COLO829 (cell line): Measurements from ENCODE around the gene NDUFA5.

ENCODE experiments used
- DNase-seq: peaks from one replicate; pipeline ENCODE4 v3.0.0; 2012; ENCODE audit warnings: low spot score

The NDUFA5 gene

DNA sequence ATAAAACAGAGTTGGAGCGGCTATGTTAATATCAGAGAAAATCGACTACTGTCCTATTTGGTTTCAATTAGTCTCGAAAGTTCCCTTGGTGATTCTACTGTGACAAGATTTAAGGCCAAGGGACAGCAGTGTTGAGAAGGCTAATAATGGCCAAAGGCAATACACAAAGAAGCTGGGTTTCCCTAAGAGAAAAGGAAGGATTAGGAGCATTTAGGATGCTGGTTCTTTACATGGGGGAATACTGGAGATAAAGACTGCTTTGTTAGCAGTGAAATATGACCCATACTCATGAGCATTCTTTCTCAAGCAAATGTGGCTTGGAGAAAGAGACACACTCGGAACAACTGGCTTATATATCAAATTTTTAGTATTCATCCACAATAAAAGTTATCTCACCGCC lies 55.4 kb downstream of the NDUFA5 start:
- DNase-seq, result peak; percentile 89

DNA sequence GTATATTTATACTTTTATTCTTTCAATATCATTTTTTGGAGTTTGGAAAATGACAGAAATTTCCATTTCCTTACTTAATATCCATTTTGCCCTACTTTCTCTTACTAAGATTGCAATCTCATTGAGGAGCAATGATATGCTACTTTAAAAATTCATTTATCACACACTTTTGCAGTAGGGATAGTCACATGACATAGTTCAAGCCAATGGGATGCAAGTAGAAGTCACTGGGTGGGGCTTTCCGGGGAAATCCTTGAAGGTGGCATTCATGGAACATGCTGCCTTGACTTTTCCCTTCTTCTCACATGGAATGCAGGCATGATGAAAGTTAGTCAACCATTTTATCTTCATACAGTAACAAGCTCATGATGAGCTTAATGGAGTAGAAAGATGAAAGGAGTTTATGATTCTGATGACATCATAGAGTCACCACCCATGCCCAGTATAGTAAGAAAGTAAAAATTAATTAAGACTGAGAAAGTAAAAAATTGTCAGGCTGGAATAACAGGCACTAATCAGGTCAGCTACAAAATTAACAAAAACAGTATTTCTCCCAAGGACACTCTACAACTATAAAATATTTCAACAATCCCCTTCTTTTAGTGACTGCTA lies 56.6 kb downstream of the NDUFA5 start:
- DNase-seq, result no peak

DNA sequence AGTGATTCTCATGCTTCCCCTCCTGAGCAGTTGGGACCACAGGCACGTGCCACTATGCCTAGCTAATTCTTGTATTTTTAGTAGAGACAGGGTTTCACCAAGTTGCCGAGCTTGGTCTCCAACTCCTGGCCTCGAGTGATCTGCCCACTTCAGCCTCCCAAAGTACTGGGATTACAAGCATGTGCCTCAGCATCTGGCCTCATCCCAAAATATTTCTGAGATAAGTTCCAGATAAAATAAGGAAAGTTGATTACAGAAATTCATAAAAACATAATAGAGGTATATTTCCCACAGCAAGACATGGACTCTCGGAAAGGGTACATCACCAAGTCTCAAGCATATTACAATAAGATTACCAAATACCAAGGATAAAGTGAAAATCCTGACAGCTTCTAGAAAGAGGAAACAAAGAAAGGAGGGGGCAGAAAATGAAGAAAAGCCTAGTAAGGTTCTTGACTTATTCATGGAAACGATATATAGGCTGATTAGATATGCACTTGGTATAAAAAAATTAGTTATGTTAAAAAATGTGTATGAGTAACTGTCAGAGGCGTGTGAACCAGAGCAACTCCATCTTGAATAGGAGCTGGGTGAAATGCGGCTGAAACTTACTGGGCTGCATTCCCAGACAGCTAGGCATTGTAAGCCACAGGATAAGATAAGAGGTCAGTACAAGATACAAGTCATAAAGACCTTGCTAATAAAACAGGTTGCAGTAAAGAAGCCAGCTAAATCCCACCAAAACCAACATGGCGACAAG lies 58.2 kb downstream of the NDUFA5 start:
- DNase-seq, result no peak

DNA sequence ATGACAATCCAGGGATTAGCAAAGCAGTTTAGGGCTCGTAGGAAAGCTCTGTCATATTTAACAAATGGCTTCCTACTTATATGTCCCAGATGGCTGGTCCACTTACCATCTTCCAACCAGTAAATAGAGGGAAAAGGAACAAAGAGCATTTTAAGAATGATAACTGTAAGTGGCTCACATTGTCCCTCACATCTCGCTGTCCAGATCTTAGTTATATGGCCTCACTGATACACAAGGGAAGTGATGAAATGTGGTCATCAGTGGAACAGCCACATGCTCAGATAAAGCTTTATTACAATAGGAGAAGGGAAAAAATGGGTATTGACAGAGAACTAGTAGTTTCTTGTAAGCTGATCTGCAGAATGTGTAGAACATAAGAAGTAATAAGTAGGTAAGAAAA lies 59.0 kb downstream of the NDUFA5 start:
- no peak for DNase-seq

DNA sequence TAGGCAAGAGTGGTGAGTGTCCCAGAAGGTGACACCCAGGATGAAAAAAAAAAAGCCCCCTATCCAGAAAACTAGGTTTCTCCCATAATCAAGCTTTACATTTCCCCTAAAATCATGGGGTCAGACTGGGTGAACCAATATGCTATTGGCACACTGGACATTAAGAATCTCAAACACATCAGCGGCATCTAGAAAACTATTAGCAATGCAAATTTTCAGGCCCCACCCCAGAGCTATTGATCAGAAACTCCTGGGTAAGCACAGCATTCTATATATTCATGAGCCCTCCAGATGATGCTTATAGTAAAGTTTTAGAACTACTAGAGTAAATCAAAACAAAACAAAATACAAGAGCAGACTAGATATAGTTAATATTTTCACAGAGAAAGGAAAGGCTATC lies 59.6 kb downstream of the NDUFA5 start:
- DNase-seq, result no peak

DNA sequence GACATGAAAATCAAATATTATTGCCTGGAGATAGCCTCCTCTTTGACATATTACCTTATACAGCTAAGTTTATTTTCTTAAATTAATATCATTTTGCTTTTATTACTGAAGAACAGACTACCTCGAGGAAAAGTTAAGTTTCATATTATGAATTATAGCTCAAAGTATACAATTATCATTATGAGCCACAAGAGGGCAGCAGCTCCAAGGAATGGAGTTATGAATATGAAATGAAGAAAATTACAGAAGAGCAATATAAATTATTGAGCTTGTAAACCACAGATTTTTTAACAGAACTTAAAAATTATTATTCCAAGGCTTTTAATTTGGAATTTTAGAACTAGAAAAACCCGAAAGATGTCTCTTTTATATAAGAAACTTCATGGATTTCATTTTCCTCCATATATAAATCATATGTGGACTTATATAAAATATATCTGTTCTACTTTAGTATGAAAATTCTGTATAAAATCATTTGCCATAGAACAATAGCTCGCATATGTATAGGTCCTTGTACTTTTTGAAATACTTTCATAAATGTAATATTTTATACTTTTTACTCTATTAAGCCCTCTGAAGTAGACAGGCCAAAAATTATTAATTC lies 63.3 kb downstream of the NDUFA5 start:
- DNase-seq, result peak; percentile 54

DNA sequence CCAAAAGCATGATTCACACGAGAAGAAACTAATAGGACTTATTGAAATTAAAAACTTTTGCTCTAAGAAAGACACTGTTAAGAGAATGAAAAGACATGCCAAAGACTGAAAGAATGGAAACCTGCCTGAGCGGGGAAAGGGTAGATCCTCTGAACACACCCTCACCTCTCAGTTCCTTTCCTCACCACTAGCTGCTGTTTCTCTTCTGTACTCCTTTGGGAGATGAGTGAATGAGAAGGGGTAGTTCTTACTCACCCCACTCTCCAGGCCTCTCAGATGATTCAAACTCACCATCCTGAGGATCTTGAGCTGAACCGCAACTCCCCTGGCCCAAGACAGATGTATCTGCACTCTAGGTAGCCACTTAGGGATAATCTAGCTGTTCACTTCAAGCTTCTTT lies 65.1 kb downstream of the NDUFA5 start:
- DNase-seq, result no peak
